Renal pelvis (tissue), 12 donors: ENCODE data around the gene GPBAR1. TPM values are rescaled to one million over a fixed set of nuclear protein-coding genes. Genes with fewer than 3 reads are reported as not detected.

Experiments
- DNase-seq: peaks from one replicate; pipeline ENCODE4 v3.0.0-alpha.2; 2013
- long read RNA-seq, 16 experiments: transcript quantifications; one replicate each; lab custom pipeline, GENCODE V29; 2026
- polyA plus RNA-seq, 3 donors: library from polyadenylated mRNA; unstranded; fragments of 120-200 nt; gene quantifications; one replicate each; pipeline ENCODE4 v1.2.1, GENCODE V29; 2013; ENCODE audit not compliant: insufficient read length in 3 of 3

GPBAR1 gene
- 1 to 10 TPM; 1.8 to 2.7 (median 2.2) TPM for polyA plus RNA-seq
- long read RNA-seq, donor 1, partial matches to known transcripts: 0 of 1 reads
- long read RNA-seq, donor 1, other reads (novel, unspliced or antisense): 0 of 1 reads
- long read RNA-seq, donor 2, partial matches to known transcripts: 0 of 2 reads
- long read RNA-seq, donor 2, other reads (novel, unspliced or antisense): 0 of 2 reads
- long read RNA-seq, donor 3, partial matches to known transcripts: 0 of 2 reads
- long read RNA-seq, donor 3, other reads (novel, unspliced or antisense): 0 of 2 reads
- long read RNA-seq, donor 4, partial matches to known transcripts: 0 of 2 reads
- long read RNA-seq, donor 4, other reads (novel, unspliced or antisense): 0 of 2 reads
- long read RNA-seq, donor 5, partial matches to known transcripts: 0 of 1 reads
- long read RNA-seq, donor 5, other reads (novel, unspliced or antisense): 0 of 1 reads
- long read RNA-seq, donor 6, partial matches to known transcripts: 0 of 2 reads
- long read RNA-seq, donor 6, other reads (novel, unspliced or antisense): 0 of 2 reads
- long read RNA-seq, donor 7, partial matches to known transcripts: 0 of 3 reads
- long read RNA-seq, donor 7, other reads (novel, unspliced or antisense): 0 of 3 reads
- long read RNA-seq, donor 8: 0 reads
- long read RNA-seq, donor 9, partial matches to known transcripts: 0 of 4 reads
- long read RNA-seq, donor 9, other reads (novel, unspliced or antisense): 0 of 4 reads
- long read RNA-seq, donor 10, transcript GPBAR1-202 (2 exons, 1,382 nt): major isoform, 5 of 5 reads
- long read RNA-seq, donor 10, partial matches to known transcripts: 0 of 5 reads
- long read RNA-seq, donor 10, other reads (novel, unspliced or antisense): 0 of 5 reads
- long read RNA-seq, donor 11, transcript GPBAR1-202 (2 exons, 1,382 nt): major isoform, 5 of 32 reads
- long read RNA-seq, donor 11, partial matches to known transcripts: 7 of 32 reads
- long read RNA-seq, donor 11, other reads (novel, unspliced or antisense): 20 of 32 reads
- long read RNA-seq, donor 12, partial matches to known transcripts: 0 of 4 reads
- long read RNA-seq, donor 12, other reads (novel, unspliced or antisense): 0 of 4 reads
- long read RNA-seq, donor 13, partial matches to known transcripts: 0 of 1 reads
- long read RNA-seq, donor 13, other reads (novel, unspliced or antisense): 0 of 1 reads
- long read RNA-seq, donor 14: 0 reads
- long read RNA-seq, donor 15, transcript GPBAR1-202 (2 exons, 1,382 nt): major isoform, 5 of 5 reads
- long read RNA-seq, donor 15, partial matches to known transcripts: 0 of 5 reads
- long read RNA-seq, donor 15, other reads (novel, unspliced or antisense): 0 of 5 reads
- long read RNA-seq, donor 16, partial matches to known transcripts: 0 of 2 reads
- long read RNA-seq, donor 16, other reads (novel, unspliced or antisense): 0 of 2 reads

DNA sequence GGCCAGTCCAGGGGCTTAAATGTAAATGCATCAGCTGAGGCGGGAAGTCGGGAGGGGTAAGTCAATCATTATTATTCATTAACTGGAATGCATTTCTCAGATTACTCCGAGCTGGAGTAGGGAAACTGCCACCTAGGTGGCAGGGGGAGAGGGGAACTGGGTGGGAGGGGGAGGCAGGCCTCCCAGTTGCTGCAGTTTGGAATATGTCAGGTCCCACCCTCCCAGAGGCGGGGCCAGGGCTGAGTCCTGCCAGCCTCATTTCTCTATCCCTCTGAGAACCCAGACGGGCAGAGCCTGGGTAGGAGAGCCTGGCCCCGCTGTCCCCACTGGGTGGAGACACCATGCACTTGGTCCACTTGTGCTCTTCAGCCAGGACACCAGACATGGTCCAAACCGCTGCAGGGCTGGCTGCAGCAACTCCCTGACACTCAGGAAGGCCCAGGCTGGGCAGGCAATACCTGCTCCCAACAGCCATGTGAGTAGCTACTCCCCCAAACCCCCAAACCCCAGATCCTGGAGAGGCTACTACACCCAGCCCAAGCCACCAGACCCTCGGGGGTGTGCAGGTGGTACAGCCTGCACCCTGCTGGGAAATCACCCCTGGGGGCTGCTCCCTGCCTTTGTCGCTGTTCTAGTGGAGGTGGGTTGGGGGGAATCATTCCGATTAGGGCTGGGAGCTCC is at the start of gene GPBAR1:
TSS of gene GPBAR1 (plus strand) at position 274 of the 681 bp plus-strand sequence. CDS start 1,710 bp downstream, outside the sequence.
- peak; percentile 76 for DNase-seq

- DNase-seq: no peak
These were observed 46.7 kb upstream of the GPBAR1 start for GRCh38 chr2:218214116-218214515.

DNA sequence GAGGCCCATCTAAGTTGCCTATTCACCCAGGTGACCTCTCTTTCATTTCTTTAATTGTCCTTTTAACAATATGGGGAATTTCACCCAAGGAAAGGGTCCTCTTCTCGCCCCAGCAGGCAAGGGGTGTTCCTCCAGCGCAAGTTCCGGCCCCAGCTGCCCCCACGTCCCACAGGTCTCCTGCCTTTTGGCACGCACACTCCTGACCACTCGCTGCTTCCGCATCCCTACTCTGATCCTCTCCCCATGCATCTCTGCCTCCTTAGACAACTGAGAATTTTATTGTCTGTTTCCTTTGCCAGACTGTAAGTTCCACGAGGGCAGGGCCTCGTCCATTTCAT is 44.5 kb upstream of the GPBAR1 start:
- DNase-seq: no peak

GRCh38 chr2:218216674-218217359 is 44.0 kb upstream of the GPBAR1 start, which contains the start of gene ARPC2:
Gene ARPC2 (plus strand): TSS chr2:218217189. CDS start chr2:218217471, 282 bp downstream.
- peak; percentile 96 for DNase-seq

GRCh38 chr2:218217360-218218267 is 43.2 kb upstream of the GPBAR1 start:
- peak; percentile 30 for DNase-seq

GRCh38 chr2:218218268-218219185 is 42.3 kb upstream of the GPBAR1 start:
- DNase-seq: no peak

DNA sequence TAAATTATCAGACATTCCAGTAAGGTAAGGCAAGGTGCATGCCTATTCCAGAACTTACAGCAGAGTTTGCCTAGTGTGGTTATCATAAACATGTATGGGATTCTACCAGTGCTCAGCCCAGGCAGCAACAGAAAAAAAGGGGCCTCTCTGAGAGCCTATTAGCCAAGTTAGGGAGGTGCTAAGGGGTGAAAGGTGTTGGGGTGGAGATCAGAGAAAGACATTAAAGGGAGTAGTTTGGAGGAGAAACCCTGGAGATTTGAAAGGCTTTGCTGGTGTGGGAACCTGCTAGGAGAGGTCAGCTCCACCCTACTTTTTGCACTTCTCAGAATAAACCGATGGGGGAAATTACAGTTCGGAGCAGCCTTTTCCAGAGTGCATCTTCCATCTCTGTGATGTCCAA is 40.9 kb upstream of the GPBAR1 start:
- DNase-seq: no peak

GRCh38 chr2:218221000-218221399 is 39.8 kb upstream of the GPBAR1 start:
- no peak for DNase-seq

DNA sequence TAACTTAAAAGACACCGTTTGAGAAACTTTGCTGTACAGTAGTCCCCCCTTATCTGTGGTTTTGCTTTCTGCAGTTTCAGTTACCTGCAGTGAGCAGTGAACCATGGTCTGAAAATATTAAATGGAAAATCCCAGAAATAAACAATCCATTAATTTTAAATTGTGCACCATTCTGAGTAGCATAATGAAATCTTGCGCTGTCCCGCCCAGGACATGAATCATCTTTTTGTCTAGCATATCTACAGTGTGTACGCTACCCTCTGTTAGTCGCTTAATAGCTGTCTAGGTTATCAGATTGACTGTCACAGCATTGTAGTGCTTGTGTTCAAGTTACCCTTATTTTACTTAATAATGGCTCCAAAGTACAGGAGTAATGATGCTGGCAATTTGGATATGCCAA is 37.8 kb upstream of the GPBAR1 start:
- no peak for DNase-seq

DNA sequence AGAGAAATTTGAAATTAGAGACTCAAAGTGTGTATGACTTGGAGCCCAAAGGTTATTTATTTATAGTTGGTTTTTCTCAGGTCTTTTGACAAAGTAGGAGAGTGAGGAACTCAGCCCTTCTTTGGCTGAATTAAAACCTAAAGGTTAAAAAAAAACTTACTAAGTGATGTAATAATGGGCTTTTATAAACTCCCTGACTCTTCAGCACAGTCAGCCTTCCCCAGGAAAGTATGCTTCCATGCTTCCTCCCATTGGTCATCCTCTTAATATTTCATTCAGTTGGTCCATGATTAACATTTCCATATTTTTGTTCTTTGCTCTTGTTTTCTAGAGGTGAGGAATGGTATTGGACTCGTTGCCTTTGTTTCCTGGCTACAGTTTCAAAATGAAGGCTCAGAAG is 36.6 kb upstream of the GPBAR1 start:
- DNase-seq: no peak

- no peak for DNase-seq
These were observed 33.9 kb upstream of the GPBAR1 start for GRCh38 chr2:218226903-218227302.

DNA sequence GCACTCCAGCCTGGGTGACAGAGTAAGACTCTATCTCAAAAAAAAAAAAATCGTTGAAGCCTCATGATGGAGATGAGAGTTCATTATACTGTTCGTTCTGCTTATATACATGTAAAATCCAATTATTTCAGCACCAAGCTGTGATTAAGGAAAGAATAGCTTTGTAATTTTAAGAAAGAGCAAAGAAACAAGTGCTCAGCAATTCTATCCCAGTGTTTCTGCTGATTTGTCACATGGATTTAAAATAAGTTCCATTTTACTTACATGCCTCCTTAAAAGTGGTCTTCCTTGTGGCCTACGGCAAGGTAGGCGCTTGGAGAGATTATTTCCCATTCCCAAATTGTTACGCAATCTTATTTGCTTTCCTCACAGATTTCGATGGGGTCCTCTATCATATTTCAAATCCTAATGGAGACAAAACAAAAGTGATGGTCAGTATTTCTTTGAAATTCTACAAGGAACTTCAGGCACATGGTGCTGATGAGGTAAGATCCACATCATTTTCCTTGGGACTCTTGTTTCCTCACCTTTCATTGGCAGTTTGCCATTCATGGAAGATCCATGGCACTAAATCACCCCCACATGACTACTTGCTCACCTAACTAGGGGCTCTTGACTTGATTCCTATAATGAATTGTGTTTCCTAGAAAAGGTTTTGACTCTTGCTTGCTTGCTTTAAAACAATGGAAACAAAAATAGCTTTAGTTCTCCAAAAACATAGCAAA is 32.3 kb upstream of the GPBAR1 start:
- DNase-seq: no peak

- DNase-seq: no peak
These were observed 31.6 kb upstream of the GPBAR1 start for GRCh38 chr2:218229239-218229638.

GRCh38 chr2:218229851-218230250 is 31.0 kb upstream of the GPBAR1 start:
- no peak for DNase-seq

- peak; percentile 4 for DNase-seq
These were observed 29.9 kb upstream of the GPBAR1 start for GRCh38 chr2:218230882-218231281.

- DNase-seq: no peak
These were observed 27.3 kb upstream of the GPBAR1 start for GRCh38 chr2:218233543-218233942.

DNA sequence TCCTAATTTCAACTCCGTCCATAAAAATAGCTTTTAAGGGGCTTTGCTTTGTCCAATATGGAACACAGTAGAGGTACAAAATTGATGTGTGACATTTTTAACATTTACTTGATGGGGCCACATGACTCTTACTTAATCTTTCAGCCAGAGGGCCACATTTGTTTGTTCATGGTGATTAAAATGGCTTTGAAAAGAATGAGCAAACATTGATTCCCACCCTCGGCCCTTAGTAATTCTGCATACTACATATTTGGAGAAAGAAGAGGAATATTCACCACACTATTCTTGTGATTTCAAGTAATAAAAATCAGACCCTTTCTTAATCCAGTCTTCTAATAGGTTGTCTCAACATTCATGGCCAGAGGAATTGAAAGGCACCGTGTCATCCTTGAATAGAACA is 26.3 kb upstream of the GPBAR1 start:
- DNase-seq: no peak
